ENCODE measurements around the gene NLGN1. TPM values are rescaled to one million over a fixed set of nuclear protein-coding genes. Genes with fewer than 3 reads are reported as not detected.

The NLGN1 gene
- polyA plus RNA-seq, 1 donor from 2014 or later = 2.7 TPM

DNA sequence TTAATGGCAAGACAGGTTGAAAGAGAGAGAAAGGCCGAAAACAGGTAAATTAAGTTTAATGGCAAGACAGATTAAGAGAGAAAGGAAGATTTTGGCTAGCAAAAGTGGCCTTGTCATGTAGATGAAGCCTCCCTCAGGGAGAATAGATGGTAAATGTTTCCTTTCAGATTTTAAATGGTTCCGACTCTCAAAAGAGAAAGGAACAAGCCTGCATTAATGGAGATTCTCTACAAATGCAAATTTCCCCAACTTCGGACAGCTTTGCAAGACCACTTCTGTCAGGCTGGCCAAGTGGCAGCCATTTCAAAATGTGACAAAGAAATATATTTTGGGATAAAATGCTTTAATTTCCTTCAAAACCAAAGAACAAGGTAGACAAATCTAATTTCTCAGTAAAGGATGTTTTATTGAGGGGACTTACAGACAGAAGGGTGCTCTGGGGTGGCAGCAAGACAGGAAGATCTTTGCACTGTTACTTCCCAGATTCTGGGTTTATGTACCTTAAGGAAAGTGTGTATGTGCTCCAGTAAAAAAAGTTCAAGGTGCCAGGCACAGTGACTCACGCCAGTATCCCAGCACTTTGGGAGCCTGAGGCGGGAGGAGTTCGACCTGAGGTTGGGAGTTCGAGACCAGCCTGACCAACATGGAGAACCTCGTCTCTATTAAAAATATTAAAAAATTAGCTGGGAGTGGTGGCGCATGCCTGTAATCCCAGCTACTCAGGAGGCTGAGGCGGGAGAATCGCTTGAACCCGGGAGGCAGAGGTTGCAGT is 835.3 kb downstream of the NLGN1 start:
- no peak for TF ChIP-seq TAF1 (IDR thresholded peaks at IDR 0.05; ENCODE audit: low read depth)
- no peak for TF ChIP-seq RAD21 (conservative IDR thresholded peaks at IDR 0.05)
- TF ChIP-seq MXI1 (conservative IDR thresholded peaks at IDR 0.05; ENCODE audit: poor library complexity, severe bottlenecking) = no peak
- TF ChIP-seq SMC3 (conservative IDR thresholded peaks at IDR 0.05; ENCODE audit: poor library complexity) = no peak
- no peak for TF ChIP-seq EZH2 (IDR thresholded peaks at IDR 0.05; ENCODE audit: borderline replicate concordance, insufficient read depth, low read length, poor library complexity, severe bottlenecking)
- no peak for TF ChIP-seq POLR2AphosphoS5 (IDR thresholded peaks at IDR 0.05)
- TF ChIP-seq, protein P1, sequence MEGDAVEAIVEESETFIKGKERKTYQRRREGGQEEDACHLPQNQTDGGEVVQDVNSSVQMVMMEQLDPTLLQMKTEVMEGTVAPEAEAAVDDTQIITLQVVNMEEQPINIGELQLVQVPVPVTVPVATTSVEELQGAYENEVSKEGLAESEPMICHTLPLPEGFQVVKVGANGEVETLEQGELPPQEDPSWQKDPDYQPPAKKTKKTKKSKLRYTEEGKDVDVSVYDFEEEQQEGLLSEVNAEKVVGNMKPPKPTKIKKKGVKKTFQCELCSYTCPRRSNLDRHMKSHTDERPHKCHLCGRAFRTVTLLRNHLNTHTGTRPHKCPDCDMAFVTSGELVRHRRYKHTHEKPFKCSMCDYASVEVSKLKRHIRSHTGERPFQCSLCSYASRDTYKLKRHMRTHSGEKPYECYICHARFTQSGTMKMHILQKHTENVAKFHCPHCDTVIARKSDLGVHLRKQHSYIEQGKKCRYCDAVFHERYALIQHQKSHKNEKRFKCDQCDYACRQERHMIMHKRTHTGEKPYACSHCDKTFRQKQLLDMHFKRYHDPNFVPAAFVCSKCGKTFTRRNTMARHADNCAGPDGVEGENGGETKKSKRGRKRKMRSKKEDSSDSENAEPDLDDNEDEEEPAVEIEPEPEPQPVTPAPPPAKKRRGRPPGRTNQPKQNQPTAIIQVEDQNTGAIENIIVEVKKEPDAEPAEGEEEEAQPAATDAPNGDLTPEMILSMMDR (IDR thresholded peaks at IDR 0.05; ENCODE audit: poor library complexity, severe bottlenecking) = no peak
- TF ChIP-seq EP300 (conservative IDR thresholded peaks at IDR 0.05; ENCODE audit: poor library complexity, severe bottlenecking) = no peak
- TF ChIP-seq, protein P2, sequence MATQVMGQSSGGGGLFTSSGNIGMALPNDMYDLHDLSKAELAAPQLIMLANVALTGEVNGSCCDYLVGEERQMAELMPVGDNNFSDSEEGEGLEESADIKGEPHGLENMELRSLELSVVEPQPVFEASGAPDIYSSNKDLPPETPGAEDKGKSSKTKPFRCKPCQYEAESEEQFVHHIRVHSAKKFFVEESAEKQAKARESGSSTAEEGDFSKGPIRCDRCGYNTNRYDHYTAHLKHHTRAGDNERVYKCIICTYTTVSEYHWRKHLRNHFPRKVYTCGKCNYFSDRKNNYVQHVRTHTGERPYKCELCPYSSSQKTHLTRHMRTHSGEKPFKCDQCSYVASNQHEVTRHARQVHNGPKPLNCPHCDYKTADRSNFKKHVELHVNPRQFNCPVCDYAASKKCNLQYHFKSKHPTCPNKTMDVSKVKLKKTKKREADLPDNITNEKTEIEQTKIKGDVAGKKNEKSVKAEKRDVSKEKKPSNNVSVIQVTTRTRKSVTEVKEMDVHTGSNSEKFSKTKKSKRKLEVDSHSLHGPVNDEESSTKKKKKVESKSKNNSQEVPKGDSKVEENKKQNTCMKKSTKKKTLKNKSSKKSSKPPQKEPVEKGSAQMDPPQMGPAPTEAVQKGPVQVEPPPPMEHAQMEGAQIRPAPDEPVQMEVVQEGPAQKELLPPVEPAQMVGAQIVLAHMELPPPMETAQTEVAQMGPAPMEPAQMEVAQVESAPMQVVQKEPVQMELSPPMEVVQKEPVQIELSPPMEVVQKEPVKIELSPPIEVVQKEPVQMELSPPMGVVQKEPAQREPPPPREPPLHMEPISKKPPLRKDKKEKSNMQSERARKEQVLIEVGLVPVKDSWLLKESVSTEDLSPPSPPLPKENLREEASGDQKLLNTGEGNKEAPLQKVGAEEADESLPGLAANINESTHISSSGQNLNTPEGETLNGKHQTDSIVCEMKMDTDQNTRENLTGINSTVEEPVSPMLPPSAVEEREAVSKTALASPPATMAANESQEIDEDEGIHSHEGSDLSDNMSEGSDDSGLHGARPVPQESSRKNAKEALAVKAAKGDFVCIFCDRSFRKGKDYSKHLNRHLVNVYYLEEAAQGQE (IDR thresholded peaks at IDR 0.05; ENCODE audit: borderline replicate concordance) = no peak
- H3K36me3 ChIP-seq (ENCODE audit: insufficient read depth, low read length) = no peaks in the 10 kb centered on the region
- H4K20me1 ChIP-seq (ENCODE audit: insufficient read depth) = no peaks in the 10 kb centered on the region
- no peaks in the 10 kb centered on the region for H3K27me3 ChIP-seq (ENCODE audit: insufficient read depth, low read depth, low read length)
- H3F3A ChIP-seq (ENCODE audit: insufficient read depth, low read length, poor library complexity, severe bottlenecking) = no peaks in the 10 kb centered on the region
- H3K79me2 ChIP-seq (replicated peaks; ENCODE audit: insufficient read depth, low read length) = no peaks in the 10 kb centered on the region
- no peak overlapping the region for H3K4me3 ChIP-seq (ENCODE audit: low read length)
- H3K9me3 ChIP-seq (ENCODE audit: low read length) = no peaks in the 10 kb centered on the region
- H3K27ac ChIP-seq (ENCODE audit: low read length) = no peak overlapping the region
- H2AFZ ChIP-seq (ENCODE audit: low read depth, low read length) = no peak overlapping the region
- H3K9me2 ChIP-seq (ENCODE audit: insufficient read depth, low read length) = no peaks in the 10 kb centered on the region
- no peak overlapping the region for H3K9ac ChIP-seq (ENCODE audit: low read length)
- H3K4me2 ChIP-seq (ENCODE audit: low read length) = no peak overlapping the region

DNA sequence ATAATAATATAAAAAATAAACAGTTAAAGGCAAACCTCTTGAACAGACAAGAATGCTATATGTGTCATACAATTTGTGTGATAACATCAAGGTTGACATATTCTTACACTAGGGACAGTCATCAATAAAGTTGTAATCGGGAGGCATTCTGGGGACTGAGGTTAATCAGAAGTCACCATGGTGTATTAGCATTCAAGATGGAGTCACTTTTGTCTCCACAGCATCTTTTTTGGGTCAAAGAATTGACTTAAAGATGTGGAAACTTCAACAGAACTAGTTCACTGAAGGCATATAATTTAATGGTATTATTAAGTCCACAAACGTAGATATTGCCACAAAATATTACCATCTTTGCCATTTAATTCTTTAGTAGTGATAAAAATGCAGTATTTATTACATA is 836.0 kb downstream of the NLGN1 start:
- H3K27me3 ChIP-seq (ENCODE audit: insufficient read depth, low read depth, low read length) = no peaks in the 10 kb centered on the region
- no peak overlapping the region for H3K4me2 ChIP-seq (ENCODE audit: low read length)
- H3K9ac ChIP-seq (ENCODE audit: low read length) = no peak overlapping the region
- TF ChIP-seq POLR2AphosphoS5 (IDR thresholded peaks at IDR 0.05) (no peak), SMC3 (conservative IDR thresholded peaks at IDR 0.05; ENCODE audit: poor library complexity) (no peak), RAD21 (conservative IDR thresholded peaks at IDR 0.05) (no peak), TAF1 (IDR thresholded peaks at IDR 0.05; ENCODE audit: low read depth) (no peak), EP300 (conservative IDR thresholded peaks at IDR 0.05; ENCODE audit: poor library complexity, severe bottlenecking) (no peak), EZH2 (IDR thresholded peaks at IDR 0.05; ENCODE audit: borderline replicate concordance, insufficient read depth, low read length, poor library complexity, severe bottlenecking) (no peak), MXI1 (conservative IDR thresholded peaks at IDR 0.05; ENCODE audit: poor library complexity, severe bottlenecking) (no peak)
- TF ChIP-seq, protein P2 (IDR thresholded peaks at IDR 0.05; ENCODE audit: borderline replicate concordance) = no peak
- TF ChIP-seq, protein P1 (IDR thresholded peaks at IDR 0.05; ENCODE audit: poor library complexity, severe bottlenecking) = no peak
- no peak overlapping the region for H3K4me3 ChIP-seq (ENCODE audit: low read length)
- H4K20me1 ChIP-seq (ENCODE audit: insufficient read depth) = no peaks in the 10 kb centered on the region
- H3K9me2 ChIP-seq (ENCODE audit: insufficient read depth, low read length) = no peaks in the 10 kb centered on the region
- H3K36me3 ChIP-seq (ENCODE audit: insufficient read depth, low read length) = no peaks in the 10 kb centered on the region
- H3F3A ChIP-seq (ENCODE audit: insufficient read depth, low read length, poor library complexity, severe bottlenecking) = no peaks in the 10 kb centered on the region
- no peak overlapping the region for H2AFZ ChIP-seq (ENCODE audit: low read depth, low read length)
- H3K27ac ChIP-seq (ENCODE audit: low read length) = no peak overlapping the region
- H3K9me3 ChIP-seq (ENCODE audit: low read length) = no peaks in the 10 kb centered on the region
- H3K79me2 ChIP-seq (replicated peaks; ENCODE audit: insufficient read depth, low read length) = no peaks in the 10 kb centered on the region

All from neural cell (in vitro differentiated cells).